ENCODE data around the gene SLC15A1. TPM values are rescaled to one million over a fixed set of nuclear protein-coding genes. Genes with fewer than 3 reads are reported as not detected.

SLC15A1 gene
- total and polyA plus RNA-seq, 4 donors = 5.8 to 19.7 (median 11.6) TPM

- Histone ChIP-seq H3K9ac (ENCODE audit: low read depth in 1 of 2, low read length in 2 of 2) (no peak overlapping the region), H3K9me3 (ENCODE audit: control insufficient read depth in 4 of 4, low read length in 3 of 4) (no peaks in the 10 kb centered on the region), H3K36me3 (ENCODE audit: control insufficient read depth in 4 of 4, insufficient read depth in 3 of 4, low read depth in 1 of 4, low read length in 3 of 4) (peaks cover 0 to 22% (median 9%) of the 10 kb centered on the region in 4 donors), H3K27me3 (ENCODE audit: control insufficient read depth in 4 of 4, insufficient read depth in 4 of 4, low read length in 3 of 4) (no peaks in the 10 kb centered on the region), H3K4me1 (ENCODE audit: control insufficient read depth in 4 of 4, insufficient read depth in 4 of 4, low read length in 3 of 4) (no peaks in the 10 kb centered on the region), H3K4me3 (ENCODE audit: low read depth in 1 of 3, low read length in 3 of 3) (no peak overlapping the region), H3K27ac (ENCODE audit: low read depth in 1 of 2, low read length in 2 of 2) (no peak overlapping the region)
- WGBS = 94% methylated on average over 7 of the region's 7 CpGs
- DNase-seq (ENCODE audit: low spot score) = no peak
- TF ChIP-seq SP1 (IDR thresholded peaks at IDR 0.05) (no peak), RAD21 (IDR thresholded peaks at IDR 0.05) (no peak), ATF3 (IDR thresholded peaks at IDR 0.05) (no peak), RXRA (IDR thresholded peaks at IDR 0.05) (no peak), YY1 (IDR thresholded peaks at IDR 0.05) (no peak), FOXA2 (IDR thresholded peaks at IDR 0.05) (no peak), TAF1 (conservative IDR thresholded peaks at IDR 0.05) (no peak), HNF4G (IDR thresholded peaks at IDR 0.05) (no peak), MAX (IDR thresholded peaks at IDR 0.05) (no peak)
Measured at GRCh38 chr13:98707281-98707999, 45.0 kb downstream of the SLC15A1 start.

- Histone ChIP-seq H3K9me3 (ENCODE audit: control insufficient read depth in 4 of 4, low read length in 3 of 4) (no peaks in the 10 kb centered on the region), H3K4me1 (ENCODE audit: control insufficient read depth in 4 of 4, insufficient read depth in 4 of 4, low read length in 3 of 4) (no peaks in the 10 kb centered on the region), H3K27me3 (ENCODE audit: control insufficient read depth in 4 of 4, insufficient read depth in 4 of 4, low read length in 3 of 4) (no peaks in the 10 kb centered on the region), H3K4me3 (ENCODE audit: low read depth in 1 of 3, low read length in 3 of 3) (no peak overlapping the region), H3K9ac (ENCODE audit: low read depth in 1 of 2, low read length in 2 of 2) (no peak overlapping the region), H3K36me3 (ENCODE audit: control insufficient read depth in 4 of 4, insufficient read depth in 3 of 4, low read depth in 1 of 4, low read length in 3 of 4) (peaks cover 2 to 20% (median 9%) of the 10 kb centered on the region in 4 donors), H3K27ac (ENCODE audit: low read depth in 1 of 2, low read length in 2 of 2) (no peak overlapping the region)
- TF ChIP-seq FOXA1 (IDR thresholded peaks at IDR 0.05) = no peak
- no peak for TF ChIP-seq TAF1 (conservative IDR thresholded peaks at IDR 0.05)
- no peak for TF ChIP-seq NR2F2 (IDR thresholded peaks at IDR 0.05)
- no peak for TF ChIP-seq MAX (IDR thresholded peaks at IDR 0.05)
- no peak for TF ChIP-seq REST (IDR thresholded peaks at IDR 0.05)
- TF ChIP-seq YY1 (IDR thresholded peaks at IDR 0.05) = no peak
- TF ChIP-seq RXRA (IDR thresholded peaks at IDR 0.05) = no peak
- WGBS = 61% methylated on average over 12 of the region's 12 CpGs
- DNase-seq (ENCODE audit: low spot score) = no peak
Measured at GRCh38 chr13:98706446-98707110, 45.9 kb downstream of the SLC15A1 start.

GRCh38 chr13:98697791-98698190 is 54.7 kb downstream of the SLC15A1 start:
- H3K4me3 ChIP-seq (ENCODE audit: low read depth in 1 of 3, low read length in 3 of 3) = no peak overlapping the region
- 90% methylated on average over 4 of the region's 4 CpGs for WGBS
- no peak for DNase-seq (ENCODE audit: low spot score)
- peaks cover 0 to 3% (median 3%) of the 10 kb centered on the region in 4 donors for H3K36me3 ChIP-seq (ENCODE audit: control insufficient read depth in 4 of 4, insufficient read depth in 3 of 4, low read depth in 1 of 4, low read length in 3 of 4)
- H3K9ac ChIP-seq (ENCODE audit: low read depth in 1 of 2, low read length in 2 of 2) = no peak overlapping the region
- no peak overlapping the region for H3K27ac ChIP-seq (ENCODE audit: low read depth in 1 of 2, low read length in 2 of 2)
- H3K9me3 ChIP-seq (ENCODE audit: control insufficient read depth in 4 of 4, low read length in 3 of 4) = no peaks in the 10 kb centered on the region
- no peaks in the 10 kb centered on the region for H3K4me1 ChIP-seq (ENCODE audit: control insufficient read depth in 4 of 4, insufficient read depth in 4 of 4, low read length in 3 of 4)
- H3K27me3 ChIP-seq (ENCODE audit: control insufficient read depth in 4 of 4, insufficient read depth in 4 of 4, low read length in 3 of 4) = no peaks in the 10 kb centered on the region
- TF ChIP-seq RAD21 (IDR thresholded peaks at IDR 0.05) (no peak), REST (IDR thresholded peaks at IDR 0.05) (no peak), YY1 (IDR thresholded peaks at IDR 0.05) (no peak), HNF4A (conservative IDR thresholded peaks at IDR 0.05) (no peak), CTCF (IDR thresholded peaks at IDR 0.05; ENCODE audit: low read depth, low read length, missing input control) (no peak)

Data from liver (tissue), 9 donors.